Measurements from ENCODE around the gene KIAA0586. TPM values are rescaled to one million over a fixed set of nuclear protein-coding genes. Genes with fewer than 3 reads are reported as not detected.

KIAA0586 gene
- total and polyA plus RNA-seq, 10 of the 15 experiments (the other 5 are each of a cell fraction or from before 2014, with no cell fraction given) = 7.1 to 27.6 (median 19.1) TPM

DNA sequence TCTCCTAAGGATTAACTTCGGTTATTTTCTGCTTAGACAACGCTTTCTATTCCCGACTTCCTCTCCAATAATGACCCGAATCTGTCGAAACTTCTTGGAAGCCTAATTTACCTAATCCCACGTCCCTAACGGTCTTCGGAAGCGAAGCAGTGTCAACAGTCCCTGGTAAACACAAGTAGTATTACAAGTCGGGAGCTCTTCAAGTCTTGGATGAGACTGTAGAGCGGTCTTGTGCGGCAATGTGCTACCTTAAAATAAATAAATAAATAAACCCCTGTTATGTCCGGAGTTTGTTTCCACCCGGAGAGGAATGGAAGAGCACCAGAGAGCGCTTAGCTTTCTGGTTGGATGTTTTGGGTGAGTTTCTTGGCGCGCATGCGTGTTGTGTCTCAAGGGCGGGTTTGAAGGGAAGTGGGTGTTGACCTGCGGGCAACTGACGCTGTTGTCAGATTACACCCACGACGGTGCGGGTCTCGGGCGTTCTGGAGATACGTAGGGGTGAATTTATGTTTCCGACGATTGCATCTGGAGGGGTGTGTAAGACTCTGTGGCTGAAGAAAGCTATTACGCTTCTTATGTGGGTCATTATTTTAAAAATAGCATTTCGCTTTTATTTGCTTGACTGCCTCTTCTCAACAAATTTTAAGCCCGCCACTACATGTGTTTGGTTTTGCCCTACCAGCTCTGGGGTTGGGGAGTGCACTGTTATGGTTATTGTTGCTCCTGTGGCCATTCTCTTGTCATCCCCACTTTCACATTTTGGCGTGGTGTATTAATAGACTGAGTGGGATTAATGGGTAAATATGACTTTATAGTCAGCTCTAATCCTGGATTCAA, at the start of gene KIAA0586, which contains the start of gene TIMM9 (continued):
- TF ChIP-seq, protein P1, sequence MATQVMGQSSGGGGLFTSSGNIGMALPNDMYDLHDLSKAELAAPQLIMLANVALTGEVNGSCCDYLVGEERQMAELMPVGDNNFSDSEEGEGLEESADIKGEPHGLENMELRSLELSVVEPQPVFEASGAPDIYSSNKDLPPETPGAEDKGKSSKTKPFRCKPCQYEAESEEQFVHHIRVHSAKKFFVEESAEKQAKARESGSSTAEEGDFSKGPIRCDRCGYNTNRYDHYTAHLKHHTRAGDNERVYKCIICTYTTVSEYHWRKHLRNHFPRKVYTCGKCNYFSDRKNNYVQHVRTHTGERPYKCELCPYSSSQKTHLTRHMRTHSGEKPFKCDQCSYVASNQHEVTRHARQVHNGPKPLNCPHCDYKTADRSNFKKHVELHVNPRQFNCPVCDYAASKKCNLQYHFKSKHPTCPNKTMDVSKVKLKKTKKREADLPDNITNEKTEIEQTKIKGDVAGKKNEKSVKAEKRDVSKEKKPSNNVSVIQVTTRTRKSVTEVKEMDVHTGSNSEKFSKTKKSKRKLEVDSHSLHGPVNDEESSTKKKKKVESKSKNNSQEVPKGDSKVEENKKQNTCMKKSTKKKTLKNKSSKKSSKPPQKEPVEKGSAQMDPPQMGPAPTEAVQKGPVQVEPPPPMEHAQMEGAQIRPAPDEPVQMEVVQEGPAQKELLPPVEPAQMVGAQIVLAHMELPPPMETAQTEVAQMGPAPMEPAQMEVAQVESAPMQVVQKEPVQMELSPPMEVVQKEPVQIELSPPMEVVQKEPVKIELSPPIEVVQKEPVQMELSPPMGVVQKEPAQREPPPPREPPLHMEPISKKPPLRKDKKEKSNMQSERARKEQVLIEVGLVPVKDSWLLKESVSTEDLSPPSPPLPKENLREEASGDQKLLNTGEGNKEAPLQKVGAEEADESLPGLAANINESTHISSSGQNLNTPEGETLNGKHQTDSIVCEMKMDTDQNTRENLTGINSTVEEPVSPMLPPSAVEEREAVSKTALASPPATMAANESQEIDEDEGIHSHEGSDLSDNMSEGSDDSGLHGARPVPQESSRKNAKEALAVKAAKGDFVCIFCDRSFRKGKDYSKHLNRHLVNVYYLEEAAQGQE (IDR thresholded peaks at IDR 0.05; ENCODE audit: low read depth, low read length) = no peak
- TF ChIP-seq BACH1 (IDR thresholded peaks at IDR 0.05; ENCODE audit: borderline replicate concordance) (no peak), SUPT20H (IDR thresholded peaks at IDR 0.05; ENCODE audit: borderline replicate concordance, control insufficient read depth, low read depth, low read length) (no peak), BCL11A (IDR thresholded peaks at IDR 0.05; ENCODE audit: low read depth, low read length) (no peak), MXI1 (IDR thresholded peaks at IDR 0.05; ENCODE audit: low read depth, low read length) (no peak; the same call in none of the 2 replicates), ZNF622 (IDR thresholded peaks at IDR 0.05) (no peak), MEF2B (IDR thresholded peaks at IDR 0.05; ENCODE audit: partially characterized antibody, poor library complexity, severe bottlenecking) (peak; percentile 63), RAD51 (IDR thresholded peaks at IDR 0.05) (no peak; the same call in none of the 2 replicates), SP1 (IDR thresholded peaks at IDR 0.05; ENCODE audit: low read depth, low read length) (peak; percentile 87), PAX5 (IDR thresholded peaks at IDR 0.05; ENCODE audit: borderline replicate concordance, low read depth, low read length) (no peak), MTA2 (IDR thresholded peaks at IDR 0.05; ENCODE audit: low read depth) (peak; percentile 48; the same call in 1 of the 2 replicates), SRF (IDR thresholded peaks at IDR 0.05; ENCODE audit: low read depth in 2 of 2, low read length in 2 of 2) (peak in 1 of 2 experiments; percentile 64; a peak in 2 of 4 replicates), SREBF1 (IDR thresholded peaks at IDR 0.05; ENCODE audit: low read length) (peak; percentile 93), FOS (IDR thresholded peaks at IDR 0.05; ENCODE audit: borderline replicate concordance, extremely low read depth, insufficient read length) (no peak), ZNF24 (IDR thresholded peaks at IDR 0.05) (peak; percentile 60; the same call in 1 of the 2 replicates)
- TF ChIP-seq, protein P2, sequence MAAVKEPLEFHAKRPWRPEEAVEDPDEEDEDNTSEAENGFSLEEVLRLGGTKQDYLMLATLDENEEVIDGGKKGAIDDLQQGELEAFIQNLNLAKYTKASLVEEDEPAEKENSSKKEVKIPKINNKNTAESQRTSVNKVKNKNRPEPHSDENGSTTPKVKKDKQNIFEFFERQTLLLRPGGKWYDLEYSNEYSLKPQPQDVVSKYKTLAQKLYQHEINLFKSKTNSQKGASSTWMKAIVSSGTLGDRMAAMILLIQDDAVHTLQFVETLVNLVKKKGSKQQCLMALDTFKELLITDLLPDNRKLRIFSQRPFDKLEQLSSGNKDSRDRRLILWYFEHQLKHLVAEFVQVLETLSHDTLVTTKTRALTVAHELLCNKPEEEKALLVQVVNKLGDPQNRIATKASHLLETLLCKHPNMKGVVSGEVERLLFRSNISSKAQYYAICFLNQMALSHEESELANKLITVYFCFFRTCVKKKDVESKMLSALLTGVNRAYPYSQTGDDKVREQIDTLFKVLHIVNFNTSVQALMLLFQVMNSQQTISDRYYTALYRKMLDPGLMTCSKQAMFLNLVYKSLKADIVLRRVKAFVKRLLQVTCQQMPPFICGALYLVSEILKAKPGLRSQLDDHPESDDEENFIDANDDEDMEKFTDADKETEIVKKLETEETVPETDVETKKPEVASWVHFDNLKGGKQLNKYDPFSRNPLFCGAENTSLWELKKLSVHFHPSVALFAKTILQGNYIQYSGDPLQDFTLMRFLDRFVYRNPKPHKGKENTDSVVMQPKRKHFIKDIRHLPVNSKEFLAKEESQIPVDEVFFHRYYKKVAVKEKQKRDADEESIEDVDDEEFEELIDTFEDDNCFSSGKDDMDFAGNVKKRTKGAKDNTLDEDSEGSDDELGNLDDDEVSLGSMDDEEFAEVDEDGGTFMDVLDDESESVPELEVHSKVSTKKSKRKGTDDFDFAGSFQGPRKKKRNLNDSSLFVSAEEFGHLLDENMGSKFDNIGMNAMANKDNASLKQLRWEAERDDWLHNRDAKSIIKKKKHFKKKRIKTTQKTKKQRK (IDR thresholded peaks at IDR 0.05; ENCODE audit: low read depth, low read length) = no peak; the same call in 1 of the 2 replicates
- TF ChIP-seq, protein P3, sequence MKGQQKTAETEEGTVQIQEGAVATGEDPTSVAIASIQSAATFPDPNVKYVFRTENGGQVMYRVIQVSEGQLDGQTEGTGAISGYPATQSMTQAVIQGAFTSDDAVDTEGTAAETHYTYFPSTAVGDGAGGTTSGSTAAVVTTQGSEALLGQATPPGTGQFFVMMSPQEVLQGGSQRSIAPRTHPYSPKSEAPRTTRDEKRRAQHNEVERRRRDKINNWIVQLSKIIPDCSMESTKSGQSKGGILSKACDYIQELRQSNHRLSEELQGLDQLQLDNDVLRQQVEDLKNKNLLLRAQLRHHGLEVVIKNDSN (IDR thresholded peaks at IDR 0.05; ENCODE audit: borderline replicate concordance, extremely low read length, insufficient read depth, low read depth, low read length) = no peak
- TF ChIP-seq, protein P4, sequence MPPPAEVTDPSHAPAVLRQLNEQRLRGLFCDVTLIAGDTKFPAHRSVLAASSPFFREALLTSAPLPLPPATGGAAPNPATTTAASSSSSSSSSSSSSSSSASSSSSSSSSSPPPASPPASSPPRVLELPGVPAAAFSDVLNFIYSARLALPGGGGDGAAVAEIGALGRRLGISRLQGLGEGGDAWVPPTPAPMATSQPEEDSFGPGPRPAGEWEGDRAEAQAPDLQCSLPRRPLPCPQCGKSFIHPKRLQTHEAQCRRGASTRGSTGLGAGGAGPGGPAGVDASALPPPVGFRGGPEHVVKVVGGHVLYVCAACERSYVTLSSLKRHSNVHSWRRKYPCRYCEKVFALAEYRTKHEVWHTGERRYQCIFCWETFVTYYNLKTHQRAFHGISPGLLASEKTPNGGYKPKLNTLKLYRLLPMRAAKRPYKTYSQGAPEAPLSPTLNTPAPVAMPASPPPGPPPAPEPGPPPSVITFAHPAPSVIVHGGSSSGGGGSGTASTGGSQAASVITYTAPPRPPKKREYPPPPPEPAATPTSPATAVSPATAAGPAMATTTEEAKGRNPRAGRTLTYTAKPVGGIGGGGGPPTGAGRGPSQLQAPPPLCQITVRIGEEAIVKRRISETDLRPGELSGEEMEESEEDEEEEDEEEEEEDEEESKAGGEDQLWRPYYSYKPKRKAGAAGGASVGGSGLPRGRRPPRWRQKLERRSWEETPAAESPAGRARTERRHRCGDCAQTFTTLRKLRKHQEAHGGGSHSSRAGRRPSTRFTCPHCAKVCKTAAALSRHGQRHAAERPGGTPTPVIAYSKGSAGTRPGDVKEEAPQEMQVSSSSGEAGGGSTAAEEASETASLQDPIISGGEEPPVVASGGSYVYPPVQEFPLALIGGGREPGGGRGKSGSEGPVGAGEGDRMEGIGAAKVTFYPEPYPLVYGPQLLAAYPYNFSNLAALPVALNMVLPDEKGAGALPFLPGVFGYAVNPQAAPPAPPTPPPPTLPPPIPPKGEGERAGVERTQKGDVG (CRISPR knock-in tag; IDR thresholded peaks at IDR 0.05) = no peak

Data from GM12878 (cell line).